ENCODE measurements around the gene TMX4. TPM values are rescaled to one million over a fixed set of nuclear protein-coding genes. Genes with fewer than 3 reads are reported as not detected.

TMX4 gene
- total and polyA plus RNA-seq, 2 experiments from 2014 or later, result 2.5 to 7.5 TPM

- Mint-ChIP-seq H3K4me3 (no peak overlapping the region), H3K9me3 (no peaks in the 10 kb centered on the region)
These were observed 33.6 kb downstream of the TMX4 start for GRCh38 chr20:7985916-7986315.

More at GRCh38 chr20:7985916-7986315, 33.6 kb downstream of the TMX4 start:
- no peaks in the 10 kb centered on the region for H3K9me2 ChIP-seq (ENCODE audit: insufficient read depth)
- TF ChIP-seq NANOG (IDR thresholded peaks at IDR 0.05; ENCODE audit: borderline replicate concordance) (no peak), JUNB (IDR thresholded peaks at IDR 0.05; ENCODE audit: unreplicated experiment) (no peak), EZH2phosphoT487 (IDR thresholded peaks at IDR 0.05; ENCODE audit: unreplicated experiment) (no peak), REST (IDR thresholded peaks at IDR 0.05; ENCODE audit: unreplicated experiment) (no peak), POLR2AphosphoS5 (IDR thresholded peaks at IDR 0.05; ENCODE audit: low read depth) (no peak), ETS1 (IDR thresholded peaks at IDR 0.05) (no peak), STAT1 (IDR thresholded peaks at IDR 0.05; ENCODE audit: unreplicated experiment) (no peak), CREB1 (CRISPR knock-in tag; IDR thresholded peaks at IDR 0.05; ENCODE audit: low read depth) (no peak), ZNF114 (CRISPR knock-in tag; IDR thresholded peaks at IDR 0.05) (no peak), EZH2 (IDR thresholded peaks at IDR 0.05; ENCODE audit: low read depth, unreplicated experiment) (no peak), ZNF462 (CRISPR knock-in tag; IDR thresholded peaks at IDR 0.05) (no peak), ZNF331 (CRISPR knock-in tag; IDR thresholded peaks at IDR 0.05; ENCODE audit: low read depth) (no peak)
- TF ChIP-seq, protein P1, sequence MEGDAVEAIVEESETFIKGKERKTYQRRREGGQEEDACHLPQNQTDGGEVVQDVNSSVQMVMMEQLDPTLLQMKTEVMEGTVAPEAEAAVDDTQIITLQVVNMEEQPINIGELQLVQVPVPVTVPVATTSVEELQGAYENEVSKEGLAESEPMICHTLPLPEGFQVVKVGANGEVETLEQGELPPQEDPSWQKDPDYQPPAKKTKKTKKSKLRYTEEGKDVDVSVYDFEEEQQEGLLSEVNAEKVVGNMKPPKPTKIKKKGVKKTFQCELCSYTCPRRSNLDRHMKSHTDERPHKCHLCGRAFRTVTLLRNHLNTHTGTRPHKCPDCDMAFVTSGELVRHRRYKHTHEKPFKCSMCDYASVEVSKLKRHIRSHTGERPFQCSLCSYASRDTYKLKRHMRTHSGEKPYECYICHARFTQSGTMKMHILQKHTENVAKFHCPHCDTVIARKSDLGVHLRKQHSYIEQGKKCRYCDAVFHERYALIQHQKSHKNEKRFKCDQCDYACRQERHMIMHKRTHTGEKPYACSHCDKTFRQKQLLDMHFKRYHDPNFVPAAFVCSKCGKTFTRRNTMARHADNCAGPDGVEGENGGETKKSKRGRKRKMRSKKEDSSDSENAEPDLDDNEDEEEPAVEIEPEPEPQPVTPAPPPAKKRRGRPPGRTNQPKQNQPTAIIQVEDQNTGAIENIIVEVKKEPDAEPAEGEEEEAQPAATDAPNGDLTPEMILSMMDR (conservative IDR thresholded peaks at IDR 0.05; ENCODE audit: low read depth in 2 of 2), result no peak
- no peaks in the 10 kb centered on the region for H3K79me2 ChIP-seq (replicated peaks; ENCODE audit: insufficient read depth)
- Mint-ChIP-seq H3K27ac (no peak overlapping the region), H3K27me3 (ENCODE audit: insufficient read depth, low read depth, poor library complexity) (no peaks in the 10 kb centered on the region), H3K4me1 (peaks cover 15% of the 10 kb centered on the region), H3K36me3 (ENCODE audit: low read depth) (no peaks in the 10 kb centered on the region)
- H3K27me3 ChIP-seq (ENCODE audit: insufficient read depth), result no peaks in the 10 kb centered on the region
- H3K4me3 ChIP-seq, result no peak overlapping the region
- H2AFZ ChIP-seq, result no peak overlapping the region
- no peaks in the 10 kb centered on the region for H3K36me3 ChIP-seq (ENCODE audit: insufficient read depth)
- peaks cover 6% of the 10 kb centered on the region; the same call in 1 of the 2 replicates for H3K4me1 ChIP-seq (ENCODE audit: insufficient read depth)
- H3F3A ChIP-seq (replicated peaks; ENCODE audit: low read depth), result no peaks in the 10 kb centered on the region
- no peak overlapping the region for H3K4me2 ChIP-seq
- DNase-seq (ENCODE audit: low spot score), result no peak
- no peak overlapping the region for H3K27ac ChIP-seq (ENCODE audit: low read depth)
- ATAC-seq, result no peak
- H4K20me1 ChIP-seq (replicated peaks; ENCODE audit: insufficient read depth), result no peaks in the 10 kb centered on the region

All from GM23338 (cell line).